Esophagus muscularis mucosa (tissue), 4 donors: ENCODE measurements around the gene RARB. TPM values are rescaled to one million over a fixed set of nuclear protein-coding genes. Genes with fewer than 3 reads are reported as not detected.

Experiments
- DNase-seq: peaks from one replicate; pipeline ENCODE4 v3.0.0-alpha.2; 2017; ENCODE audit errors: extremely low spot score
- H3K27ac ChIP-seq, 4 donors: fragments of 200-600 bp; sonication (generic); replicated peaks in 1 of 4; 1 replicate in 3 of 4; 2 replicates in 1 of 4; pipeline ENCODE4 v1.5.1; 2016 to 2019; ENCODE audit warnings: mild to moderate bottlenecking in 1 of 4
- H3K27me3 ChIP-seq, 4 donors: fragments of 200-600 bp; sonication (generic); one replicate each; pipeline versions ENCODE4 v1.5.1 to v1.6.0; 2016 to 2019
- H3K36me3 ChIP-seq, 4 donors: fragments of 200-600 bp; sonication (generic); one replicate each; pipeline ENCODE4 v1.5.1; 2016 to 2019
- H3K4me1 ChIP-seq, 4 donors: fragments of 200-600 bp; sonication (generic); one replicate each; pipeline ENCODE4 v1.5.1; 2016 to 2019
- H3K4me3 ChIP-seq, 4 donors: fragments of 200-600 bp; sonication (generic); 1 replicate in 2 of 4; 2 replicates in 2 of 4; pipeline ENCODE4 v1.5.1; 2016 to 2019; ENCODE audit warnings: mild to moderate bottlenecking in 4 of 4, moderate library complexity in 1 of 4
- H3K9me3 ChIP-seq, 4 donors: fragments of 200-600 bp; sonication (generic); 1 replicate in 3 of 4; 2 replicates in 1 of 4; pipeline ENCODE4 v1.5.1; 2016 to 2019
- CTCF ChIP-seq, 3 experiments: fragments of 200-600 bp in 2 of 3; fragments of 450-650 bp in 1 of 3; sonication (generic) in 2 of 3; IDR thresholded peaks; one replicate each; pipeline ENCODE4 v1.5.1; 2017 to 2019; ENCODE audit warnings: antibody characterized with exemption in 3 of 3, mild to moderate bottlenecking in 2 of 3, moderate library complexity in 1 of 3
- EP300 ChIP-seq: sonication (generic); formaldehyde crosslinking; IDR thresholded peaks from one replicate; pipeline ENCODE4 v1.6.1; 2017; ENCODE audit warnings: antibody characterized with exemption
- POLR2A ChIP-seq: fragments of 450-650 bp; IDR thresholded peaks from one replicate; pipeline ENCODE4 v1.6.1; 2017; ENCODE audit warnings: antibody characterized with exemption, moderate library complexity, mild to moderate bottlenecking, low read depth
- POLR2AphosphoS5 ChIP-seq, 2 donors: sonication (generic); formaldehyde crosslinking; IDR thresholded peaks; one replicate each; pipeline ENCODE4 v1.6.1; 2017; ENCODE audit warnings: antibody characterized with exemption in 2 of 2
- WGBS: methylation state at CpG from one replicate; pipeline ENCODE4 v1.1.5; 2018; 5-methylcytosine and 5-hydroxymethylcytosine counted together
- intact Hi-C: fragments of 100-400 bp; cut with DNase I; formaldehyde crosslinking; loops from one replicate; pipeline ENCODE4 v1.15.1; 2023
- total RNA-seq, 4 donors: library from RNA; depleted of rRNA; stranded (reverse); fragments of >200 nt; gene quantifications; one replicate each; pipeline versions ENCODE4 v1.1.0 to v1.2.1, GENCODE V29; 2016

The RARB gene
- total RNA-seq, 4 donors from 2014 or later, result 29.2 to 51.9 (median 40.9) TPM

- 96% methylated on average over 4 of the region's 4 CpGs for WGBS
Observed at GRCh38 chr3:25404569-25404968, 23.5 kb upstream of the RARB start.

GRCh38 chr3:25405335-25405734, 22.7 kb upstream of the RARB start:
- no peaks in the 10 kb centered on the region for H3K27me3 ChIP-seq
- H3K36me3 ChIP-seq, result no peaks in the 10 kb centered on the region
- no peak for DNase-seq
- no peak overlapping the region for H3K4me3 ChIP-seq
- 71% methylated on average over 1 of the region's 1 CpG for WGBS
- no peaks in the 10 kb centered on the region for H3K9me3 ChIP-seq
- no peak overlapping the region for H3K27ac ChIP-seq
- peaks cover 0 to 33% (median 26%) of the 10 kb centered on the region in 4 donors for H3K4me1 ChIP-seq
- TF ChIP-seq POLR2AphosphoS5 (IDR thresholded peaks at IDR 0.05), result no peak
- TF ChIP-seq EP300, result no peak
- TF ChIP-seq POLR2A, result no peak
- no peak for TF ChIP-seq CTCF (IDR thresholded peaks at IDR 0.05)
- intact Hi-C loops, result no loop called here

More at GRCh38 chr3:25404569-25404968, 23.5 kb upstream of the RARB start:
- H3K27ac ChIP-seq, result peak overlapping the region; percentile 15 to 56 (median 28)
- no peak for TF ChIP-seq POLR2A
- no peak for TF ChIP-seq EP300
- no peak for TF ChIP-seq POLR2AphosphoS5 (IDR thresholded peaks at IDR 0.05)
- TF ChIP-seq CTCF (IDR thresholded peaks at IDR 0.05), result no peak
- no peak for DNase-seq
- H3K9me3 ChIP-seq, result no peaks in the 10 kb centered on the region
- no peaks in the 10 kb centered on the region for H3K27me3 ChIP-seq
- H3K36me3 ChIP-seq, result no peaks in the 10 kb centered on the region
- peaks cover 0 to 39% (median 32%) of the 10 kb centered on the region in 4 donors for H3K4me1 ChIP-seq
- intact Hi-C loops, result no loop called here
- H3K4me3 ChIP-seq, result no peak overlapping the region

GRCh38 chr3:25410703-25411102, 17.4 kb upstream of the RARB start:
- Histone ChIP-seq H3K27ac (no peak overlapping the region), H3K4me3 (no peak overlapping the region), H3K27me3 (no peaks in the 10 kb centered on the region), H3K9me3 (no peaks in the 10 kb centered on the region), H3K36me3 (no peaks in the 10 kb centered on the region), H3K4me1 (peaks cover 0 to 6% (median 3%) of the 10 kb centered on the region in 4 donors)
- intact Hi-C loops, result no loop called here
- no peak for TF ChIP-seq POLR2A
- TF ChIP-seq EP300, result no peak
- no peak for TF ChIP-seq CTCF (IDR thresholded peaks at IDR 0.05)
- no peak for TF ChIP-seq POLR2AphosphoS5 (IDR thresholded peaks at IDR 0.05)
- no peak for DNase-seq
- WGBS, result 94% methylated on average over 4 of the region's 4 CpGs

GRCh38 chr3:25412269-25412668, 15.8 kb upstream of the RARB start:
- H3K4me3 ChIP-seq, result no peak overlapping the region
- DNase-seq, result no peak
- no peak for TF ChIP-seq POLR2AphosphoS5 (IDR thresholded peaks at IDR 0.05)
- TF ChIP-seq EP300, result no peak
- no peak for TF ChIP-seq POLR2A
- TF ChIP-seq CTCF (IDR thresholded peaks at IDR 0.05), result no peak

GRCh38 chr3:25416176-25416575, 11.9 kb upstream of the RARB start:
- no peak for DNase-seq
- no peaks in the 10 kb centered on the region for H3K36me3 ChIP-seq
- TF ChIP-seq EP300, result no peak
- TF ChIP-seq POLR2A, result no peak
- TF ChIP-seq CTCF (IDR thresholded peaks at IDR 0.05), result no peak
- no peak for TF ChIP-seq POLR2AphosphoS5 (IDR thresholded peaks at IDR 0.05)
- no peaks in the 10 kb centered on the region for H3K9me3 ChIP-seq
- H3K4me1 ChIP-seq, result peaks cover 0 to 15% (median 10%) of the 10 kb centered on the region in 4 donors
- H3K4me3 ChIP-seq, result no peak overlapping the region
- H3K27ac ChIP-seq, result no peak overlapping the region
- WGBS, result 95% methylated on average over 6 of the region's 6 CpGs
- intact Hi-C loops, result no loop called here
- no peaks in the 10 kb centered on the region for H3K27me3 ChIP-seq

More at GRCh38 chr3:25412269-25412668, 15.8 kb upstream of the RARB start:
- Histone ChIP-seq H3K4me1 (peaks cover 0 to 6% (median 3%) of the 10 kb centered on the region in 4 donors), H3K36me3 (no peaks in the 10 kb centered on the region), H3K9me3 (no peaks in the 10 kb centered on the region), H3K27me3 (no peaks in the 10 kb centered on the region), H3K27ac (no peak overlapping the region)
- intact Hi-C loops, result no loop called here
